ENCODE measurements around the gene SDC1.
"Not testable (repeated sequence)": the region's sequence is repeated elsewhere in the genome, so short reads cannot be mapped to it uniquely, and the experiment has no call there.

SDC1 gene

GRCh38 chr2:20195431-20196033, 29.4 kb downstream of the SDC1 start:
- no peak for DNase-seq

- DNase-seq = not testable (repeated sequence)
Measured at GRCh38 chr2:20195016-20195411, 29.9 kb downstream of the SDC1 start.

GRCh38 chr2:20194097-20195015, 30.6 kb downstream of the SDC1 start:
- DNase-seq = no peak

GRCh38 chr2:20193185-20193584, 31.7 kb downstream of the SDC1 start:
- no peak for DNase-seq

- no peak for DNase-seq
Measured at GRCh38 chr2:20192781-20193180, 32.1 kb downstream of the SDC1 start.

- no peak for DNase-seq
Measured at GRCh38 chr2:20191714-20192569, 33.0 kb downstream of the SDC1 start.

GRCh38 chr2:20190876-20191713, 33.8 kb downstream of the SDC1 start:
- no peak for DNase-seq

- no peak for DNase-seq
Measured at GRCh38 chr2:20190170-20190569, 34.8 kb downstream of the SDC1 start.

GRCh38 chr2:20189299-20189931, 35.5 kb downstream of the SDC1 start:
- no peak for DNase-seq

- DNase-seq = no peak
Measured at GRCh38 chr2:20188851-20189250, 36.1 kb downstream of the SDC1 start.

- DNase-seq = no peak
Measured at GRCh38 chr2:20188201-20188600, 36.7 kb downstream of the SDC1 start.

GRCh38 chr2:20187331-20187730, 37.6 kb downstream of the SDC1 start:
- no peak for DNase-seq

- no peak for DNase-seq
Measured at GRCh38 chr2:20186855-20187187, 38.1 kb downstream of the SDC1 start.

GRCh38 chr2:20186078-20186854, 38.7 kb downstream of the SDC1 start:
- no peak for DNase-seq

GRCh38 chr2:20185176-20186022, 39.5 kb downstream of the SDC1 start:
- no peak for DNase-seq

GRCh38 chr2:20184067-20184938, 40.6 kb downstream of the SDC1 start:
- no peak for DNase-seq

GRCh38 chr2:20183373-20183772, 41.6 kb downstream of the SDC1 start:
- no peak for DNase-seq

- DNase-seq = no peak
Measured at GRCh38 chr2:20182241-20182931, 42.5 kb downstream of the SDC1 start.

GRCh38 chr2:20181761-20182160, 43.2 kb downstream of the SDC1 start:
- no peak for DNase-seq

Data from stimulated activated CD4-positive, alpha-beta T cell treated with anti-CD3 and anti-CD28 coated beads, Interleukin-4, amount 100 ng/mL, for 24 hours (primary cell).